H1 (cell line): ENCODE measurements around the gene ZNF501. TPM values are rescaled to one million over a fixed set of nuclear protein-coding genes. Genes with fewer than 3 reads are reported as not detected.
A peak's percentile ranks its signal among the peaks of the same experiment; 100 is the strongest.

ENCODE experiments used
- CTCF ChIA-PET: fragments of 300-600 bp; sonication (Branson Sonifier 250); formaldehyde crosslinking; loops from one replicate; lab custom pipeline; 2021; ENCODE audit not compliant: partially characterized antibody; lab: Charles Lee
- POLR2A ChIA-PET: fragments of 300-600 bp; sonication (Branson Sonifier 250); formaldehyde crosslinking; loops from one replicate; lab custom pipeline; 2021; ENCODE audit warnings: inconsistent platforms; ENCODE audit not compliant: partially characterized antibody; lab: Charles Lee
- DNase-seq, 2 experiments: peaks; one replicate each; pipeline versions ENCODE4 v3.0.0 to v3.0.0-alpha.2; 2010 to 2022; ENCODE audit warnings: low spot score in 2 of 2, low read depth in 1 of 2, mixed read lengths in 1 of 2
- FAIRE-seq: peaks from 2 replicates; lab custom pipeline; 2011; peaks lifted over from hg19 to GRCh38; lab: Jason Lieb, UNC
- H2AFZ ChIP-seq: 2 replicates; pipeline ENCODE4 v1.8.1; 2012; ENCODE audit warnings: low read length, inconsistent platforms
- H2AK5ac ChIP-seq: 2 replicates; pipeline ENCODE4 v1.6.1; 2013; ENCODE audit warnings: low read depth, low read length
- H2BK120ac ChIP-seq: replicated peaks from 2 replicates; pipeline ENCODE3; 2013; ENCODE audit warnings: low read depth, low read length, inconsistent platforms
- H2BK12ac ChIP-seq: 2 replicates; pipeline ENCODE4 v1.6.1; 2013; ENCODE audit warnings: low read depth, low read length
- H2BK15ac ChIP-seq: 2 replicates; pipeline ENCODE4 v1.6.1; 2013; ENCODE audit warnings: low read length
- H2BK20ac ChIP-seq: 2 replicates; pipeline ENCODE4 v1.6.1; 2013; ENCODE audit warnings: low read length
- H2BK5ac ChIP-seq: 2 replicates; pipeline ENCODE4 v1.6.1; 2013; ENCODE audit warnings: low read depth, low read length
- H3K14ac ChIP-seq: 2 replicates; pipeline ENCODE4 v1.6.1; 2013; ENCODE audit warnings: inconsistent platforms; ENCODE audit not compliant: insufficient read length
- H3K18ac ChIP-seq: 2 replicates; pipeline ENCODE4 v1.6.1; 2013; ENCODE audit warnings: low read length; ENCODE audit errors: extremely low read depth
- H3K23ac ChIP-seq: 2 replicates; pipeline ENCODE4 v1.6.1; 2013; ENCODE audit warnings: inconsistent platforms; ENCODE audit not compliant: insufficient read length
- H3K23me2 ChIP-seq: 2 replicates; pipeline ENCODE4 v1.6.1; 2013; ENCODE audit warnings: low read depth, low read length
- H3K27ac ChIP-seq: 2 replicates; pipeline ENCODE4 v1.6.1; 2011; ENCODE audit warnings: low read depth, low read length, inconsistent platforms
- H3K27me3 ChIP-seq, 4 experiments: replicated peaks in 1 of 4; 1 replicate in 1 of 4; 2 replicates in 3 of 4; pipeline versions ENCODE4 v1.6.1 to v1.8.1; 2011 to 2013; ENCODE audit warnings: low read length in 3 of 4, mild to moderate bottlenecking in 3 of 4, inconsistent platforms in 2 of 4, mixed read lengths in 2 of 4, moderate library complexity in 1 of 4; ENCODE audit not compliant: control insufficient read depth in 3 of 4, insufficient read depth in 3 of 4; ENCODE audit errors: extremely low read depth in 1 of 4
- H3K36me3 ChIP-seq, 4 experiments: 2 replicates each; pipeline versions ENCODE4 v1.6.1 to v1.8.1; 2011 to 2013; ENCODE audit warnings: mild to moderate bottlenecking in 4 of 4, low read length in 3 of 4, moderate library complexity in 2 of 4, control low read depth in 1 of 4, inconsistent platforms in 1 of 4; ENCODE audit not compliant: insufficient read depth in 4 of 4, control insufficient read depth in 2 of 4
- H3K4ac ChIP-seq: replicated peaks from 2 replicates; pipeline ENCODE3; 2013; ENCODE audit warnings: low read length, low read depth, mixed read lengths, inconsistent platforms; ENCODE audit not compliant: insufficient read length
- H3K4me1 ChIP-seq, 4 experiments: replicated peaks in 1 of 4; 1 replicate in 1 of 4; 2 replicates in 3 of 4; pipeline versions ENCODE4 v1.6.1 to v1.8.1; 2011 to 2013; ENCODE audit warnings: low read length in 3 of 4, inconsistent platforms in 2 of 4, mixed read lengths in 1 of 4; ENCODE audit not compliant: insufficient read depth in 4 of 4, control insufficient read depth in 3 of 4
- H3K4me2 ChIP-seq, 2 experiments: 2 replicates each; pipeline versions ENCODE4 v1.6.1 to v1.8.1; 2011 to 2013; ENCODE audit warnings: low read depth in 2 of 2, low read length in 2 of 2, control low read depth in 1 of 2, inconsistent platforms in 1 of 2, mild to moderate bottlenecking in 1 of 2; ENCODE audit not compliant: insufficient read depth in 1 of 2
- H3K4me3 ChIP-seq, 4 experiments: fragments of 200-600, 300-600 bp in 1 of 4; sonication (generic), shearing (Covaris generic), sonication (Bioruptor Twin) in 1 of 4; 2 replicates each; pipeline versions ENCODE4 v1.5.1 to v1.8.1; 2011 to 2016; ENCODE audit warnings: low read length in 4 of 4, low read depth in 3 of 4, control low read depth in 2 of 4, inconsistent platforms in 2 of 4, mild to moderate bottlenecking in 2 of 4, mixed read lengths in 1 of 4, moderate library complexity in 1 of 4; ENCODE audit not compliant: insufficient read depth in 2 of 4; ENCODE audit errors: extremely low read depth in 1 of 4
- H3K56ac ChIP-seq: replicated peaks from 2 replicates; pipeline ENCODE3; 2013; ENCODE audit warnings: low read depth, mild to moderate bottlenecking, mixed read lengths, low read length, inconsistent platforms; ENCODE audit not compliant: insufficient read length
- H3K79me1 ChIP-seq: 2 replicates; pipeline ENCODE4 v1.6.1; 2013; ENCODE audit warnings: low read depth, low read length, control low read depth
- H3K79me2 ChIP-seq, 2 experiments: 2 replicates each; pipeline versions ENCODE4 v1.6.1 to v1.8.1; 2012 to 2013; ENCODE audit warnings: low read length in 2 of 2, mild to moderate bottlenecking in 2 of 2, inconsistent platforms in 1 of 2; ENCODE audit not compliant: insufficient read depth in 2 of 2, control insufficient read depth in 1 of 2
- H3K9ac ChIP-seq, 4 experiments: replicated peaks in 1 of 4; 1 replicate in 1 of 4; 2 replicates in 3 of 4; pipeline versions ENCODE4 v1.6.1 to v1.8.1; 2011 to 2013; ENCODE audit warnings: low read depth in 3 of 4, low read length in 3 of 4, control low read depth in 2 of 4, mild to moderate bottlenecking in 2 of 4, moderate library complexity in 2 of 4, inconsistent platforms in 1 of 4; ENCODE audit errors: extremely low read depth in 1 of 4
- H3K9me3 ChIP-seq, 2 experiments: 2 replicates each; pipeline versions ENCODE4 v1.6.1 to v1.8.1; 2012 to 2013; ENCODE audit warnings: mild to moderate bottlenecking in 2 of 2, moderate library complexity in 2 of 2, control low read depth in 1 of 2, inconsistent platforms in 1 of 2, low read depth in 1 of 2, low read length in 1 of 2, mixed read lengths in 1 of 2; ENCODE audit not compliant: insufficient read depth in 2 of 2
- H4K20me1 ChIP-seq, 2 experiments: replicated peaks in 1 of 2; 2 replicates each; pipeline versions ENCODE3 to v1.8.1; 2011 to 2013; ENCODE audit warnings: inconsistent platforms in 2 of 2, low read length in 2 of 2, mild to moderate bottlenecking in 1 of 2; ENCODE audit not compliant: insufficient read depth in 2 of 2, control insufficient read depth in 1 of 2
- H4K5ac ChIP-seq: 2 replicates; pipeline ENCODE4 v1.6.1; 2013; ENCODE audit warnings: low read length, low read depth, mixed read lengths, inconsistent platforms; ENCODE audit not compliant: insufficient read length
- H4K8ac ChIP-seq: 2 replicates; pipeline ENCODE4 v1.8.0; 2013; ENCODE audit warnings: mild to moderate bottlenecking, moderate library complexity, low read length, inconsistent platforms; ENCODE audit not compliant: insufficient read depth; ENCODE audit errors: extremely low read depth
- H4K91ac ChIP-seq: replicated peaks from 2 replicates; pipeline ENCODE3; 2013; ENCODE audit warnings: low read length, mixed read lengths, inconsistent platforms; ENCODE audit not compliant: insufficient read length
- TBP ChIP-seq: IDR thresholded peaks from 2 replicates; pipeline ENCODE4 v1.6.1; 2011; ENCODE audit warnings: low read depth, low read length, improper control_type of control experiment
- ZNF274 ChIP-seq: IDR thresholded peaks from 2 replicates; pipeline ENCODE4 v1.7.0; 2012; ENCODE audit warnings: low read length, borderline replicate concordance; ENCODE audit errors: extremely low read depth
- WGBS, 2 experiments: shearing (Covaris generic) in 1 of 2; methylation state at CpG; one replicate each; pipeline versions ENCODE4 v1.1.6 to v1.1.7; 2013 to 2015; ENCODE audit warnings: low lambda C conversion rate in 2 of 2, mixed read lengths in 2 of 2, inconsistent platforms in 1 of 2, low coverage in 1 of 2, missing lambda C conversion rate in 1 of 2; ENCODE audit not compliant: insufficient replicate concordance in 2 of 2, insufficient coverage in 1 of 2, insufficient read length in 1 of 2; ENCODE audit errors: extremely low coverage in 1 of 2, missing lambda C conversion rate in 1 of 2; 5-methylcytosine and 5-hydroxymethylcytosine counted together
- polyA plus RNA-seq, 7 experiments: library from polyadenylated mRNA; depleted of rRNA in 3 of 7; stranded (reverse) in 5 of 7; unstranded in 2 of 7; fragments of >200 nt in 5 of 7; fragments of 200-250 nt in 2 of 7; gene quantifications; 1 replicate in 5 of 7; 2 replicates in 1 of 7; 4 replicates in 1 of 7; pipeline versions ENCODE4 v1.2.1 to v1.2.3, GENCODE V29; 2011 to 2013; ENCODE audit warnings: missing spikeins in 2 of 7, mixed read lengths in 2 of 7
- total RNA-seq: library from RNA; stranded (reverse); fragmentation: NEBNext Ultra II Directional; extraction: Animal tissue kit (Norgen Biotek cat#: 25700); gene quantifications from 2 replicates; pipeline ENCODE4 v1.2.1, GENCODE V29; 2021

ZNF501 gene
- total and polyA plus RNA-seq, 2 of the 8 experiments (the other 6 are each of a cell fraction or from before 2014, with no cell fraction given), result 1.6 to 5.3 TPM

- Histone ChIP-seq H2AK5ac (no peak overlapping the region), H3K9me3 (peaks cover 64 to 66% of the 10 kb centered on the region in 2 experiments), H3K4me1 (no peaks in the 10 kb centered on the region), H3K79me2 (no peaks in the 10 kb centered on the region), H3K27me3 (no peaks in the 10 kb centered on the region), H3K56ac (no peak overlapping the region), H3K4ac (no peak overlapping the region), H4K8ac (no peak overlapping the region), H4K5ac (no peak overlapping the region), H3K23me2 (no peaks in the 10 kb centered on the region), H2BK20ac (no peak overlapping the region), H3K9ac (no peak overlapping the region), H2BK12ac (no peak overlapping the region), H3K4me3 (no peak overlapping the region), H4K91ac (no peak overlapping the region), H3K23ac (no peak overlapping the region), H2BK120ac (no peak overlapping the region), H4K20me1 (no peaks in the 10 kb centered on the region), H2AFZ (no peak overlapping the region), H3K27ac (no peak overlapping the region), H3K18ac (no peak overlapping the region), H3K36me3 (peaks cover 4 to 50% (median 29%) of the 10 kb centered on the region in 4 experiments; a peak in 6 of 8 replicates), H3K14ac (no peak overlapping the region), H3K4me2 (no peak overlapping the region), H2BK15ac (no peak overlapping the region), H3K79me1 (no peaks in the 10 kb centered on the region), H2BK5ac (no peak overlapping the region)
- ChIA-PET POLR2A (no interaction called here), CTCF (interaction anchor here (1.8 kb wide), 1 partner anchor 13 kb away, joined by 4 read pairs; no protein-coding TSS in a partner anchor)
- WGBS, 2 experiments, result 92% methylated on average over 3 of the region's 3 CpGs; no CpG with 5 or more reads in 1 of the 2 experiments
- TF ChIP-seq ZNF274 (peak; percentile 93), TBP (no peak)
- no peak for FAIRE-seq
- no peak for DNase-seq
Measured at GRCh38 chr3:44734646-44735168, 5.3 kb downstream of the ZNF501 start.
